Skin of body (tissue), 2 donors: ENCODE results near the gene GLB1L2. TPM values are rescaled to one million over a fixed set of nuclear protein-coding genes. Genes with fewer than 3 reads are reported as not detected.
"Not testable (repeated sequence)": the region's sequence is repeated elsewhere in the genome, so short reads cannot be mapped to it uniquely, and the experiment has no call there.

Experiments
- DNase-seq: peaks from one replicate; lab custom pipeline; 2025; lab: John Stamatoyannopoulos, UW
- total RNA-seq: library from RNA; depleted of rRNA; stranded (reverse); fragments of >200 nt; gene quantifications from one replicate; pipeline ENCODE4 v1.2.3, GENCODE V29; 2014

The GLB1L2 gene, protein sequence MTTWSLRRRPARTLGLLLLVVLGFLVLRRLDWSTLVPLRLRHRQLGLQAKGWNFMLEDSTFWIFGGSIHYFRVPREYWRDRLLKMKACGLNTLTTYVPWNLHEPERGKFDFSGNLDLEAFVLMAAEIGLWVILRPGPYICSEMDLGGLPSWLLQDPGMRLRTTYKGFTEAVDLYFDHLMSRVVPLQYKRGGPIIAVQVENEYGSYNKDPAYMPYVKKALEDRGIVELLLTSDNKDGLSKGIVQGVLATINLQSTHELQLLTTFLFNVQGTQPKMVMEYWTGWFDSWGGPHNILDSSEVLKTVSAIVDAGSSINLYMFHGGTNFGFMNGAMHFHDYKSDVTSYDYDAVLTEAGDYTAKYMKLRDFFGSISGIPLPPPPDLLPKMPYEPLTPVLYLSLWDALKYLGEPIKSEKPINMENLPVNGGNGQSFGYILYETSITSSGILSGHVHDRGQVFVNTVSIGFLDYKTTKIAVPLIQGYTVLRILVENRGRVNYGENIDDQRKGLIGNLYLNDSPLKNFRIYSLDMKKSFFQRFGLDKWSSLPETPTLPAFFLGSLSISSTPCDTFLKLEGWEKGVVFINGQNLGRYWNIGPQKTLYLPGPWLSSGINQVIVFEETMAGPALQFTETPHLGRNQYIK
- total RNA-seq: 2.7 TPM

DNA sequence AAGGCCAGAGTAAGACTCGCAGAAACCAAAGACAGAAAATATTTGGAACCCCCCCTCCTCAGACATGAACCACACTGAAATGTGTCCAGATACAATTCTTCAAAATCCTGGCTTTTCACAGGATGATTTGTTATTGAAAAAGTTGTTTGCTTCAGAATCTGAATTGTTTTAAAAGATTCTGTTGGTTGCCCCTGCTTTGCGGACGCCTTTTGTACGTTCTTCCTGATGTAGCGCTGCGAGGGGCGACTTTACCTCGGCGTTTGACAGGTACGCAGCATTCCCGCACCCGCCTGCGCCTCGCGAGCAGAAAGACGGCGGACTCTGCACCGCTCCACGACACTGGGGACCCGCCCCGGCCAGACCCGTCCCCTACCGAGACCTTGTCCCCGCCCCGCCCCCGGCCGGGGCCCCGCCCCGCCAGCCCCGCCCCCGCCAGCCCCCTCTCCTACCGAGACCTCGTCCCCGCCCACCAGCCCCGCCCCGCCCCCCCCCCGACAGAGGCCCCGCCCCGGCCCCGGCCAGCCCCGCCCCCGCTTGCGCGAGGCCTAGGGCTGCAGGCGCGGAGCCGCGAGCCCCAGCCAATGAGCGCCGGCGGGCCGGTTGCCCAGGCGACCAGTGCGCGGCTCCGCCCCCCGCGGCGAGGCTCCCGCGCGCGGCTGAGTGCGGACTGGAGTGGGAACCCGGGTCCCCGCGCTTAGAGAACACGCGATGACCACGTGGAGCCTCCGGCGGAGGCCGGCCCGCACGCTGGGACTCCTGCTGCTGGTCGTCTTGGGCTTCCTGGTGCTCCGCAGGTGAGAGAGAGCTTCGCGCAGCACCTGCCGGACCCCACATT is at the start of gene GLB1L2:
Gene GLB1L2 (plus strand): TSS at position 635 of the 835 bp plus-strand sequence. CDS start 74 bp downstream, at position 709.
- DNase-seq: no peak

DNA sequence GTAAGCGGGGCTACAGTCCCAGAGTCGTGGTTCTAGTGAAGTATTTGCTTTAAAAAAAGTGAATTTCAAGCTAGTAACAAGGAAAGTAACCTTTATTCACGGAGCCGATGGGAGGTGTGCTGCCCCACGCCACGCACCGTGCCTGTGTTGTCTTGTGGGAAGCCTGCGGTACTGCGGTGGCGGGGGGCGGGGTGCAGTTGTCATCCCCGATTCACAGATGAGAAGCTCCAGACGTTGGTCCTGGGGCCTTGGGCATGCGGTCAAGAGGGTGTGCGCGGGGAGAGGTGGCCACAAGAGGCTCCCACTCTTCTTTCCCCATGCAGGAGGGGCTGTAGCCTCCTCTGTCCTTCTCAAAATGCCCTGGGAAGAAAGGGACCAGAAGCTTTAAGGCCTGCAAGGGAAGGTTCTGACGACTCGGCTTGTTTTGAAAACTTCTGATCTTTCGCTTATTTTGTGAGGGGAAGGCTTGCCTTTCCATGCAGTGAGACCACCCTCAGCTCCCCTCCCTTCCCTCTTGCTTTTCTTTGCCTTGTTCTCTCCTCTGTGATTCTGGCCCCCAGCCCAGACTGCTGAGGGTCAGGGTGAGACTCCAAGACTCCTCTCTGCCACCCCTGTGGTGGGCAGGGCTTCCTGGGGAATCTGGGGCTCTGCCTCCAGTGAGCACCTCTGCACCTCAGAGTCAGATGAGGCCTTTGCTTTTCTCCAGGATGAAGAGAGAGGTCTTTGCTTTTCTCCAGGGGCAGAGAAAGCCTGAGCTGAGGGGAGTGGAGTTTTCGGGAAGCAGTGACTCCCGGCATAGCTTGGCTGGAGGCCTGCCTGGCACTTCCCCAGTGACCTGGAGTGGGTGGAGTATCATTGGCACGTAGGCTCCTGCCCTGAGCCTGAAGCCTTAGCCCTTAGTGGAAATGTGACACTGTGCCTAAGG is 49.4 kb upstream of the GLB1L2 start:
- DNase-seq: no peak

DNA sequence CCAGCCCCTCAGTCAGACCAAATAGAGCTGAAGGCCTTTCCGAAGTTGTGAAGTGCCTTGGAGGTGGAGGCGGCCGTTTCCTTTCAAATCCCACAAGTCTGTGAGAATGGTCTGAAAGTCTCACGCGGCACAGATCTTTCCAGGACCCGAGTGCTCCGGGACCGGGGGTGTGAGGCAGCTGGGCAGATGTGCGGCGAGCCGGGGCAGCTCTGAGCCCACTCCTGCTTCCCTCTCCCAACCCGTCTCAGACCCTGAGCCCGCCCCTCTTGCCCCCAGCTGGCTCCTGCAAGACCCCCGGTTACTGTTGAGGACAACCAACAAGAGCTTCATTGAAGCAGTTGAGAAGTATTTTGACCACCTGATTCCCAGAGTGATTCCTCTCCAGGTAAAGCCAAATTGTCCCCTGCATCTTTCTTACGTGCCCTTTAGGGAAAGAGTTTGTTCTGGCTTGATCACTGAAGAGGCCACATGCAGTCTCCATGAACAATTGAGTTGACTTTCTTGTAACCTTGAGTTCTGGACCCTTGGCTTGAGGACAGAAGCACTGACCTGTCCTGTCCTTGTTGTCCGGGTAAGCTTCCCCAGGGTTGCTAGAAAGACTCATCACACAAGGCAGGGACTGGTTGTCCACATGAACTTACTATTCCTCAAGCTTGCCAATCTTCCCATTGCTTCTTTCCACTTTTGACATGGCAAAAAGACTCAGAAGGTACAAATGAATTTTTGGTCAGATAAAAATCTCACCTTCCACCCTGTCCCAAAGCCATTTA is 48.1 kb upstream of the GLB1L2 start:
- DNase-seq: no peak

DNA sequence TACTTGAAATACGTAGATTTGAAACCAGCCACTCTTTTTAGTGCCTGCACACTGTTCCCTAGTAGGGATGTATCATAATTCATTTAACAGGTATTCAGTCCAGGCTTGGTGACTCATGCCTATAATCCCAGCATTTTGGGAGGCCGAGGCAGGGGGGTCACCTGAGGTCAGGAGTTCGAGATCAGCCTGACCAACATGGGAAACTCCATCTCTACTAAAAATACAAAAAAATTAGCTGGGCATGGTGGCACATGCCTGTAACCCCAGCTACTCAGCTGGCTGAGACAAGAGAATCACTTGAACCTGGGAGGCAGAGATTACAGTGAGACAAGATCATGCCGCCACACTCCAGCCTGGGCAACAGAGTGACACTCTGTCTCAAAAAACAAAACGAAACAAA is 47.4 kb upstream of the GLB1L2 start:
- DNase-seq: not testable (repeated sequence)

DNA sequence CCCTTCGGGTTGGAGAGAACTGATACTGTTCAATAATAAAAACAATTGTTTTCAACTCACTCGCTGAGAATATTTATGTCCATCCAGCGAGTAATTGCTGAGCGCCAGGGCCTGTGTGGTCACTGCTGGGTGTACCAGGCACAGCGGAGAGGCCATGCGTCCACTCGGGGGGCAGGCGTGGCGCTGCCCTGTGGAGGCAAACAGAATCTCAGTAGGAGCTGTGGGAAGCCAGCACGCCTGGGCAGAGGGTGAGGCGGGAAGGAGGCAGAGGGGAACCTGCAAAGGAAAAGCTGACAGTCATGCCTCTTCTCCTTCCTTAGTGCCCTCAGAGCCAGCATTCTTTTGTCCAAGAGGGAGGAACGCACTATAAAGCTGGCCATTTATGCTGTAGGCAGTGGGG is 44.2 kb upstream of the GLB1L2 start:
- DNase-seq: no peak

DNA sequence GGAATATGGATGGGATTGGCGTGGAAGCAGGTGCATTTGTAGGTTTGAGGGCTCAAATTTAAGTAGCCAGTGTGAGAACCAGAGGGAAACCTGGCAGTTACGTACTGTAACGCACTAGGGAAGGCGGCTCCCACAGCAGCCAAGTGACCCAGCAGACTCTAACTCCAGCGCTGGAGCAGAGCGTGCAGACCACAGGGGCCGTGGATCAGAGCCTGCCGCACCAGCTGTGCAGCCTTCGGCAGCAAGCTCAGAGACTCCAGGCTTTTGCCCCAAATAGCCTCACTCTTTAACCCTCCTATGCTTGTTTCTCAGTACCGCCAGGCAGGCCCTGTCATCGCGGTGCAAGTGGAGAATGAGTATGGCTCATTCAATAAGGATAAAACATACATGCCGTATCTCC is 43.3 kb upstream of the GLB1L2 start:
- DNase-seq: no peak

DNA sequence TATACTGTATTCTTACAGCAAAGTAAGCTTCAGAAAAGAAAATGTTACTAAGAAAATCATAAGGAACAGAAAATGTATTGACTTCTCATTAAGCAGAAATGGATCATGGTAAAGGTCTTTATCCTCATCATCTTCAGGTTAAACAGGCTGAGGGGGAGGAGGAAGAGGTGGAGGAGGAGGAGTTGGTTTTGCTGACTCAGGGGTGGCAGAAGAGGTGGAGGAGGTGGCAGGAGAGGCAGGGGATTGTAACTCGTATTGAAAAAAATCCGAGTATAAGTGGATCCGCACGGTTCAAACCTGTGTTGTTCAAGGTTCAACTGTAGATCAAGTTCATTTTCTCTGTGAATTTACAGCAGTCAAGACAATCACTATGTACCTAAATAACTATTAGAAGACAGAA is 42.6 kb upstream of the GLB1L2 start:
- no peak for DNase-seq

DNA sequence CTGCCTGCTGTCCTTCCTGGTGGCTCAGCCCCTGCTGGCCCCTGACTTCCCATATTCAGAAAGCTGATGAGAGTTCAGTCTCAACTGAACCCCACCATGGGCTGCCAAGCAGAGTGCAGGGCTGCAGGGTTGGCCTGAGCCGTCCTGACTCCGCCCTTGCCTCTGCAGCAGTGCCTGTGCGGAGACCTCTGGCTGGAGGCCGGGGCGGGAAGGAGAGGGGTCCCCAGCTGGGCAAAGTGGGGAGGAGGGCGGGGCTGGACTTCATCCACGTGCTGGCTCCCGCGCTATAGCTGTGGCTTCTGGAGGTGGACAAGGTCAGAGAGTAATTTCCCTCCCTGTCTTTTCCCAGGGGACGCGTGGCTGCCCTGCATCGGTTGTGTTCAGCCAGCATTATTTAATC is 42.0 kb upstream of the GLB1L2 start:
- no peak for DNase-seq

DNA sequence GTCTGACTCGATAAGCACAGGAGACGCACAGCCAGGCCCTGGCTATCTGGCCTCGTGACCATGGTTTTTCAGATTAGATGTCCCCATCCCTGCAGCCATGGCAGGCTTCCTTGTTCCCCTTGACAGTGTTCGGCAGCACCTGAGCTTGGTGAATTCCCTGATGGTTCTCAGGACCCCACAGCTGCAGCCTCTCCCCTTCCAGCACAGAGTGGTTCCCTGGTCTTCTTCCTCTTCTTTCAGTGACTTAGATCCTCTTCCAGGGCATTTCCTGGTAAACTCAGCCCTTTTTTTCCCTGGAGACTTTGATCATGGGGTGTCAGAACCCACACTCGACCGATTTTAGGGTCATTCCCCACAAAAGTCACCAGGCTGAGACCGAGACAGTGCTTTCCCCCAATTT is 41.1 kb upstream of the GLB1L2 start:
- DNase-seq: no peak

DNA sequence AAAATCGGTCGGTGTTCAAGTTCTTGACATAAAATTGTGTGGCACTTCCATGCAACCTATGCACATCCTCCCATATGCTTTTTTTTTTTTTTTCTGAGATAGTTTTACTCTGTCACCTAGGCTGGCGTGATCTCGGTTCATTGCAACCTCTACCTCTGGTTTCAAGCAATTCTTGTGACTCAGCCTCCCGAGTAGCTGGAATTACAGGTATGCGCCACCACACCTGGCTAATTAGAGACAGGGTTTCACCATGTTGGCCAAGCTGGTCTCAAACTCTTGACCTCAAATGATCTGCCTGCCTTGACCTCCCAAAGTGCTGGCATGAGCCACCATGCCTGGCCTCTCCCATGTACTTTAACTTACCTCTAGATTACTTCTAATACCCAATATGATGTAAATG is 40.6 kb upstream of the GLB1L2 start:
- no peak for DNase-seq

DNA sequence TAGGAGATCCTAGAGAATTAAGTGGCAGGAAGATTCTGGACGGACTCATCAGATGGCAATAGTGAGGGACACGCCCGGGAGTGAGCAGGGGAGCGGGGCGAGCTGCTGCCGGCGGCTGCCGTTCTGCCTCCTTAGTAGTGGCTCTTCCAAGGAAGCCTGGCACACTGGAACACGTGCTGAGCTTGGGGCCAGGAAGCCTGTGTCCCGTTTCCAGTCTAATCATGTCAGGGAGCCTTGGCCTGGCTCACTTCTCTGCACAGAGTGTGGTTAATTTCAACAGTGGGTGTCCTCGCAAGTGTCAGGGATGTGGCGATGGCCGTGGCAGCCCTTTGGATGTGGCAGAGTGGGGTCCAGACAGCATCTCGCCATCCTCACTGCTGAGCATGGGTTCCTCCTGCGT is 39.1 kb upstream of the GLB1L2 start:
- no peak for DNase-seq

DNA sequence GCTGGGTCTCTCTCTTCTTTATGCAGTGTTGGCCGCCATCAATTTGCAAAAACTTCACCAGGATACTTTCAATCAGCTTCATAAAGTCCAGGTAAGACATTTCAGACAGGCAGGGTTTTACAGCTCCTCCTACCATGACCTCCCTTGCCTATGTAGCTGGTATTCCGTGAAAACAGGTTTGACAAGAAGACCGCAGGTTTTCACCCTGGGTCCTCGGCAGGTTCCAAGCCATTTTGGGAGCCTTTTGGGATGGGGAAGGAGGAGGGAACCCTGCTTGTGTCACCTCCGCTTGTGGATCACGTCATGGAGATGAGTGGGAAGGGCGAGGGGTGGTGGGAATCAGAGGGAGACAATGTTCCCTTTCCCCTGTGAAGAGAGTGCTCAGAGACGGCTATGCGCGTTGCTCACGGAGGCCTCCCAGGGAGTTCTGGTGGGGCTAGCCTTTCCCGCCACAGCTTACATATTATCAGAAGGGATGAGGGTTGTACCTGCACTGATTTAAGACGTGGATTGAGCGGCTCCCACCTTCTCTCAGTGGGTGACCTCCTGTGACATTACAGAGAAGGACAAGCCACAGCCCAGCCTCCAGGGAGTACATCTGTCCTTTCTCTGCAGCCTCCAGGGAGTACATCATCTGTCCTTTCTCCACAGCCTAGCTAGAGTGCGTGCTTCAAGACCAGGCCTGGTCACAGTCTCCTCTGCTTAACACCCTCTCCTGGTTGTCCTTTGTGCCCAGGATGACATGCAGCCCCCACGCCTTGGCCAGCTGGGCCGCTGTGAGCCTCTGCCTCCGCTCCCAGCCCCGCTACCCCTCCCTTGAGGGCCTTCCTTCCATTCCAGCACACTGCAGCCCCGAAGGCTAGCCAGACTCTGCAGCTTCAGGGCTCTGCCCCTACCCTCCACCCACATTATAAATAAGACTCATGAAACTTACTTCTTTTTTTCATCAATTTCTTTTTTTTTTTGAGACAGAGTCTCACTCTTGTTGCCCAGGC is 38.4 kb upstream of the GLB1L2 start:
- DNase-seq: no peak

DNA sequence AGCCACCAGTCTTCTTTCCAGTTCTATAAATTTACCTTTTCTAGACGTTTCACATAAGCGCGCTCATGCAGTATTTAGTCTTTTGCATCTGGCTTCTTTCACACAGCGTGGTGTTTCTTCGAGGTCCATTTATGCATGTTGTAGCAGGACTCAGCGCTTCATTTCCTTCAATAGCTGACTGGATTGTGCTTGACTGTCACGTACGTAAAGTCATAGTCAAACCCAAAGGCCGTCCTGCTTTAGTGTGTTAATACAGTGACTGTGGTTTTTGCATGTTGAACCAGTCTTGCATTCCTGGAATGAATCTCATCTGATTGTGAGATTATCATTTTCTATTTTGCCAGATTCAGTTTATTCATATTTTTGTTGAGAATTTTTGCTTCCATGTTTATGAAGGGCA is 37.1 kb upstream of the GLB1L2 start:
- no peak for DNase-seq

DNA sequence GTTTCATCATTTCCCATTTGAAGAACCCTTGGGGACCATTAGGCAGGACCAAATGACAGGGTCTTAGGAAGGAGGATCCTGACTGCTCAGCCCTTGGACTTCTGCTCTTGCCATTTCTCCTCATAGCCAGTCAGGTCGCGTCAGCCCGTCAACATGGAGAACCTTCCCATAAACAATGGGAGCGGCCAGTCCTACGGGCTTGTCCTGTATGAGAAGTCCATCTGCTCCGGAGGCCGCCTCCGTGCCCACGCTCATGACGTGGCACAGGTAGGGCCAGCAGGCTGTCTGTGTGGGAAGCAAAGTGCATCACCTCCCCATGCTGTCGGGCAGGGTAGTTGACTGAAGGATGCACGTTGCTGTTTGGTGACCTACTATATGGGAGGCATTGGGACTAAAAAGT is 19.6 kb upstream of the GLB1L2 start:
- DNase-seq: no peak

DNA sequence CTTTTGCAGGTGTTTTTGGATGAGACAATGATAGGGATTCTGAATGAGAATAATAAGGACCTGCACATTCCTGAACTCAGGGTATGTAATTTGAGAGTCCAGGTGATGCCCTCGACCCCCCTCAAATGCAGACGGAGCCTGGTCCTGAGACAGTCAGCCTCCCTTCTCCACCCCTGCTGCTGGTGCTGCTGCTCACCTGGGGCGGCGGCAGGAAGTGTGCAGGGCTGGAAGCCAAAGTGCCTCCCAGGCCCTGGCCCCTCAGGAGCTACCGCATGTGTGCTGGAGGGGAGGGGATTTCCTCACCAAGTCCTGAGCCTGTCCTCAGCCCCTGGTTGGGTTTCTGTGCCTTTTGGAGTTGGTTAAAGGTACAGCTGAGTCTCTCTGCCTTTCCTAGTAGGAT is 19.0 kb upstream of the GLB1L2 start:
- no peak for DNase-seq

DNA sequence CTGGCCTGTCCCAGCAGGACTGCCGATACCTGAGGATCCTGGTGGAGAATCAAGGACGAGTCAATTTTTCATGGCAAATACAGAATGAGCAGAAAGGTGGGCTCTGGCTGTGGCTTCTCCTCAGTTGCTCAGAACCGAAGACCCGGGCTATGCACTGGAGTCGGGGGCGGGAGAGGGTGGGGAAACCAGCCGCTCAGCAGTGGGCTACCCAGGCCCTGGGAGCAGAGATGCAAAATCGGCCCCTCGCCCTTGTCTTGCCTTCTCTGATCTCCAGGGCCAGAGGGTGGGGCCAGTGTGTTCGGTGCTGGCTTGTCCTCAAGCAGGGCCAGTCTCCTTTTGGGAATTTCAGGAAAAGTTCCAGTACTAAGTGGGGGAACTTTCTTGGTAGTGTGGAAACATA is 18.4 kb upstream of the GLB1L2 start:
- no peak for DNase-seq

DNA sequence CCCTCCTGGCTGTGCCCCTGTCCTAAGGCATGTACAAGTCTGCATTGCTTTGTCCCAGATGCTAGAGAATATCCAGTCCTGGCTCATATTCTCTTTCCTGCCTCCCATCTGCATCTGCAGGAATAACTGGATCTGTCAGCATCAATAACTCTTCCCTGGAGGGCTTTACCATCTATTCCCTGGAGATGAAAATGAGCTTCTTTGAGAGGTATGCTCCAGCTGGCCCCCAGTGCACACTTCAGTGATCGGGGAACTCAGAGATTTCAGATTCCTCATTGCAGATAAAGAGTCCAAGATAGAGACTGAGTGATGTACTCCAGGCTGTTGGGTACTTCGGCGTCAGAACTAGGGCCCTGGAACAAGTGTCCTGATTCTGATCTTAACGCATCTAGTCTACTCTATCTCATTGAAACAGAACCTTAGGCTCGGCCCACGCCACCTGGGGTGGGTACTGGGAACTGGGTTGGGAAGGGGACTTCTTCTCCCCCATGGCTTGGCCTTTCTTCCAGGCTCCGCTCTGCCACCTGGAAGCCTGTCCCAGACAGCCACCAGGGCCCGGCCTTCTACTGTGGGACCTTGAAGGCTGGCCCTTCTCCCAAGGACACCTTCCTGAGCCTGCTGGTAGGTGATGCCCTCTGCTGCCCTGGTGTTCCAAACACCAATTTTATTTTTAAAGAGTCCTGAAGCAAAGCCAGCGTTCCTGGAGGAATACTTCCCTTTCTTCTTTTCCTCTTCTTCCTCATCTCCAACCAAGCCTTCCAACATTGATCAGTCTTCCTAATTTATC is 17.8 kb upstream of the GLB1L2 start:
- DNase-seq: no peak

DNA sequence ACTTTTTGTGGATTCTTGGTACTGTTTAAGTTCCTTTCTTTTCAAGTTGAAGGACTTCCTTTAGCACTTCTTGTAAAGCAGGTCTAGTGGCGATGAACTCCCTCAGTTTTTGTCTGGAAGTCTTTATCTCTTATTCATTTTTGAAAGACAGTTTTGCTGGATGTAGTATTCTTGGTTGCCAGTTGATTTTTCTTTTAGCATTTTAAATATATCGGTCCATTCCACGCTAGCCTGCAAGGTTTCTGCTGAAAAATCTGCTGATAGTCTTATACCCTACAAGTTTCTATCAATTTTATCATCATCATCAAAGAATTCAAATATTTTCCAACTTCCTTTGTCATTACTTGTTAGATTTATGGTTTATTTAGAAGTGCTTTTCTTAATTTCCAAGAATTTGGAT is 14.7 kb upstream of the GLB1L2 start:
- no peak for DNase-seq
